Activated CD8-positive, alpha-beta memory T cell treated with anti-CD3 and anti-CD28 coated beads, Interleukin-2, amount 50 U/mL, for 4 hours (primary cell): ENCODE data around the gene ANKRD6.
"Not testable (repeated sequence)": the region's sequence is repeated elsewhere in the genome, so short reads cannot be mapped to it uniquely, and the experiment has no call there.

Experiments used
- DNase-seq: peaks from one replicate; pipeline ENCODE4 v3.0.0-alpha.2; 2020

The ANKRD6 gene

GRCh38 chr6:89613790-89614189 is 180.8 kb downstream of the ANKRD6 start:
- DNase-seq = no peak

GRCh38 chr6:89615882-89616281 is 182.9 kb downstream of the ANKRD6 start:
- DNase-seq = no peak

- DNase-seq = no peak
Measured at GRCh38 chr6:89616531-89616930, 183.6 kb downstream of the ANKRD6 start.

GRCh38 chr6:89618026-89618425 is 185.1 kb downstream of the ANKRD6 start:
- no peak for DNase-seq

- no peak for DNase-seq
Measured at GRCh38 chr6:89619567-89619966, 186.6 kb downstream of the ANKRD6 start.

- no peak for DNase-seq
Measured at GRCh38 chr6:89623749-89624148, 190.8 kb downstream of the ANKRD6 start.

GRCh38 chr6:89630488-89630887 is 197.5 kb downstream of the ANKRD6 start:
- DNase-seq = no peak

GRCh38 chr6:89636412-89636811 is 203.5 kb downstream of the ANKRD6 start:
- DNase-seq = not testable (repeated sequence)

GRCh38 chr6:89637960-89638319 is 205.0 kb downstream of the ANKRD6 start:
- no peak for DNase-seq

GRCh38 chr6:89638320-89639195 is 205.6 kb downstream of the ANKRD6 start, which contains the start of gene LYRM2:
Gene LYRM2 (minus strand): TSS chr6:89638747. CDS start chr6:89638716, 31 bp downstream.
- peak; percentile 89 for DNase-seq

GRCh38 chr6:89640804-89641203 is 207.9 kb downstream of the ANKRD6 start:
- no peak for DNase-seq

GRCh38 chr6:89641581-89641980 is 208.6 kb downstream of the ANKRD6 start:
- DNase-seq = not testable (repeated sequence)

GRCh38 chr6:89642956-89643355 is 210.0 kb downstream of the ANKRD6 start:
- no peak for DNase-seq

GRCh38 chr6:89643406-89643805 is 210.5 kb downstream of the ANKRD6 start:
- no peak for DNase-seq

- DNase-seq = no peak
Measured at GRCh38 chr6:89644864-89645263, 211.9 kb downstream of the ANKRD6 start.

GRCh38 chr6:89649682-89650081 is 216.7 kb downstream of the ANKRD6 start:
- DNase-seq = no peak

GRCh38 chr6:89650579-89650978 is 217.6 kb downstream of the ANKRD6 start:
- DNase-seq = no peak

- no peak for DNase-seq
Measured at GRCh38 chr6:89655122-89655521, 222.2 kb downstream of the ANKRD6 start.

- no peak for DNase-seq
Measured at GRCh38 chr6:89657445-89658158, 224.7 kb downstream of the ANKRD6 start.

GRCh38 chr6:89660981-89661380 is 228.0 kb downstream of the ANKRD6 start:
- no peak for DNase-seq

GRCh38 chr6:89661559-89661958 is 228.6 kb downstream of the ANKRD6 start:
- no peak for DNase-seq

GRCh38 chr6:89662659-89663223 is 229.8 kb downstream of the ANKRD6 start:
- no peak for DNase-seq

- no peak for DNase-seq
Measured at GRCh38 chr6:89667872-89668556, 235.1 kb downstream of the ANKRD6 start.
